WTC11 (cell line): Measurements from ENCODE around the gene COMMD4. TPM values are rescaled to one million over a fixed set of nuclear protein-coding genes. Genes with fewer than 3 reads are reported as not detected.
"Not testable (repeated sequence)": the region's sequence is repeated elsewhere in the genome, so short reads cannot be mapped to it uniquely, and the experiment has no call there.

Experiments
- ATAC-seq: fragments of 200-7000 bp; cut with Tn5 transposase; 2 replicates; pipeline ENCODE4 v1.10.0; 2021; ENCODE audit warnings: mild to moderate bottlenecking, moderate library complexity
- CTCF ChIA-PET: fragments of 300-600 bp; sonication (Branson Sonifier 250); formaldehyde crosslinking; loops from one replicate; lab custom pipeline; 2021; ENCODE audit warnings: antibody characterized with exemption; lab: Charles Lee
- POLR2A ChIA-PET: fragments of 350-600 bp; sonication (Branson Sonifier 250); formaldehyde crosslinking; loops from one replicate; lab custom pipeline; 2021; ENCODE audit warnings: antibody characterized with exemption; lab: Charles Lee
- DNase-seq: peaks from one replicate; pipeline ENCODE4 v3.0.0; 2021; ENCODE audit warnings: low spot score
- H3K27ac Mint-ChIP-seq: 2 replicates; pipeline ENCODE4 v1.8.0; 2021; ENCODE audit warnings: mixed read lengths
- H3K27me3 Mint-ChIP-seq: 2 replicates; pipeline ENCODE4 v1.8.0; 2021; ENCODE audit warnings: low read depth, mild to moderate bottlenecking, moderate library complexity, mixed read lengths
- H3K36me3 Mint-ChIP-seq: 2 replicates; pipeline ENCODE4 v1.8.0; 2021; ENCODE audit warnings: mixed read lengths
- H3K4me1 Mint-ChIP-seq: 2 replicates; pipeline ENCODE4 v1.8.0; 2022; ENCODE audit warnings: mixed read lengths
- H3K4me3 Mint-ChIP-seq: 2 replicates; pipeline ENCODE4 v1.8.0; 2021; ENCODE audit warnings: mild to moderate bottlenecking, moderate library complexity, mixed read lengths
- H3K9me3 Mint-ChIP-seq: 2 replicates; pipeline ENCODE4 v1.8.0; 2021; ENCODE audit warnings: mixed read lengths
- ATF3 ChIP-seq: sonication (generic); formaldehyde crosslinking; conservative IDR thresholded peaks from 2 replicates; pipeline ENCODE4 v1.8.1; 2022; ENCODE audit warnings: mild to moderate bottlenecking, missing genetic modification reagents
- CTCF ChIP-seq: fragments of 200-600 bp; IDR thresholded peaks from 2 replicates; pipeline ENCODE4 v1.8.0; 2022; ENCODE audit warnings: antibody characterized with exemption
- ETV6 ChIP-seq: sonication (generic); formaldehyde crosslinking; IDR thresholded peaks from 2 replicates; pipeline ENCODE4 v1.8.1; 2022; ENCODE audit warnings: mild to moderate bottlenecking, missing genetic modification reagents
- HMGXB4 ChIP-seq: sonication (generic); formaldehyde crosslinking; IDR thresholded peaks from 2 replicates; pipeline ENCODE4 v1.8.1; 2023; ENCODE audit warnings: mild to moderate bottlenecking, moderate library complexity, missing genetic modification reagents
- IRF1 ChIP-seq: sonication (generic); formaldehyde crosslinking; IDR thresholded peaks from 2 replicates; pipeline ENCODE4 v1.8.0; 2023; ENCODE audit warnings: missing genetic modification reagents
- KAT7 ChIP-seq: sonication (generic); formaldehyde crosslinking; IDR thresholded peaks from 2 replicates; pipeline ENCODE4 v1.8.1; 2023; ENCODE audit warnings: missing genetic modification reagents, mild to moderate bottlenecking, borderline replicate concordance
- NFE2L1 ChIP-seq: sonication (generic); formaldehyde crosslinking; IDR thresholded peaks from 2 replicates; pipeline ENCODE4 v1.8.1; 2023; ENCODE audit warnings: missing genetic modification reagents
- NR1H2 ChIP-seq: sonication (generic); formaldehyde crosslinking; IDR thresholded peaks from 2 replicates; pipeline ENCODE4 v1.9.0; 2021; ENCODE audit warnings: mild to moderate bottlenecking, moderate library complexity, missing genetic modification reagents
- NR2C2 ChIP-seq: sonication (generic); formaldehyde crosslinking; IDR thresholded peaks from 2 replicates; pipeline ENCODE4 v1.8.0; 2022; ENCODE audit warnings: mild to moderate bottlenecking, missing genetic modification reagents
- PRDM15 ChIP-seq: sonication (generic); formaldehyde crosslinking; IDR thresholded peaks from 2 replicates; pipeline ENCODE4 v1.8.0; 2022; ENCODE audit warnings: missing genetic modification reagents
- RORB ChIP-seq: fragments of 250-450 bp; sonication (Bioruptor Pico); IDR thresholded peaks from 2 replicates; pipeline ENCODE4 v1.9.0; 2021; ENCODE audit warnings: mild to moderate bottlenecking
- USF1 ChIP-seq: sonication (generic); formaldehyde crosslinking; IDR thresholded peaks from 2 replicates; pipeline ENCODE4 v1.8.0; 2022; ENCODE audit warnings: mild to moderate bottlenecking, missing genetic modification reagents
- USF2 ChIP-seq: sonication (generic); formaldehyde crosslinking; IDR thresholded peaks from 2 replicates; pipeline ENCODE4 v1.8.1; 2023; ENCODE audit warnings: mild to moderate bottlenecking, missing genetic modification reagents, moderate library complexity
- ZNF121 ChIP-seq: sonication (generic); formaldehyde crosslinking; IDR thresholded peaks from 2 replicates; pipeline ENCODE4 v1.8.0; 2023; ENCODE audit warnings: missing genetic modification reagents
- ZNF425 ChIP-seq: fragments of 250-450 bp; sonication (Bioruptor Pico); conservative IDR thresholded peaks from 2 replicates; pipeline ENCODE4 v1.9.0; 2021; ENCODE audit warnings: mild to moderate bottlenecking
- total RNA-seq: library from RNA; stranded (reverse); gene quantifications from 3 replicates; pipeline ENCODE4 v1.2.3, GENCODE V29; 2021

COMMD4 gene
- total RNA-seq, 1 experiment from 2014 or later = 140 TPM

- H3K27me3 Mint-ChIP-seq, H3K4me3 Mint-ChIP-seq, H3K36me3 Mint-ChIP-seq, H3K27ac Mint-ChIP-seq, H3K4me1 Mint-ChIP-seq, POLR2A ChIA-PET: not testable (repeated sequence)
- DNase-seq = peak; percentile 80
- ATAC-seq = peak; percentile 93
- TF ChIP-seq CTCF = peak; percentile 71
- TF ChIP-seq, all 79 proteins: peak for 1; not testable (repeated sequence) for 78
- not testable (repeated sequence) for H3K9me3 Mint-ChIP-seq
- CTCF ChIA-PET = interaction anchor here (1.4 to 1.8 kb wide), 4 partner anchors 84 to 276 kb away, joined by 3 to 14 read pairs (median 9); partner anchors contain the start of gene PPCDC
These were observed 36.6 kb upstream of the COMMD4 start for GRCh38 chr15:75299311-75299688.

GRCh38 chr15:75300026-75300425 lies 35.8 kb upstream of the COMMD4 start:
- DNase-seq, H3K4me3 Mint-ChIP-seq, POLR2A ChIA-PET, H3K4me1 Mint-ChIP-seq, H3K36me3 Mint-ChIP-seq, H3K9me3 Mint-ChIP-seq, ATAC-seq, H3K27me3 Mint-ChIP-seq, H3K27ac Mint-ChIP-seq: not testable (repeated sequence)
- CTCF ChIA-PET = interaction anchor here (0.8 to 1.8 kb wide), 7 partner anchors 85 to 1235 kb away, joined by 3 to 14 read pairs (median 7); partner anchors contain the start of genes C15orf39 and PPCDC

GRCh38 chr15:75302318-75302717 lies 33.5 kb upstream of the COMMD4 start:
- CTCF ChIA-PET = no interaction called here
- ATAC-seq (no peak), DNase-seq (no peak)
- no peak overlapping the region for H3K27ac Mint-ChIP-seq
- H3K27me3 Mint-ChIP-seq = peaks cover 7% of the 10 kb centered on the region; the same call in 1 of the 2 replicates
- H3K9me3 Mint-ChIP-seq = no peaks in the 10 kb centered on the region
- no peak overlapping the region for H3K4me3 Mint-ChIP-seq
- no peaks in the 10 kb centered on the region for H3K36me3 Mint-ChIP-seq
- POLR2A ChIA-PET = no interaction called here
- peaks cover 4% of the 10 kb centered on the region for H3K4me1 Mint-ChIP-seq
- no peak for TF ChIP-seq ZNF121
- TF ChIP-seq RORB (CRISPR knock-in tag) = no peak
- TF ChIP-seq KAT7 (CRISPR knock-in tag) = no peak
- no peak for TF ChIP-seq CTCF
- no peak for TF ChIP-seq HMGXB4
- no peak for TF ChIP-seq IRF1
- no peak for TF ChIP-seq NR1H2 (CRISPR knock-in tag)
- no peak for TF ChIP-seq ETV6 (CRISPR knock-in tag)
- TF ChIP-seq ATF3 (CRISPR knock-in tag) = no peak
- no peak for TF ChIP-seq PRDM15
- no peak for TF ChIP-seq USF1 (CRISPR knock-in tag)
- no peak for TF ChIP-seq ZNF425 (CRISPR knock-in tag)
- no peak for TF ChIP-seq NR2C2 (CRISPR knock-in tag)
- no peak for TF ChIP-seq USF2 (CRISPR knock-in tag)
- no peak for TF ChIP-seq NFE2L1 (CRISPR knock-in tag)
